Left forelimb (tissue), 1 donor: Measurements from ENCODE around the gene CRELD2.

Experiments used
- DNase-seq: peaks from one replicate; pipeline ENCODE4 v3.0.0-alpha.2; 2018; ENCODE audit warnings: low spot score

CRELD2 gene

GRCh38 chr22:49957826-49958365 lies 39.5 kb downstream of the CRELD2 start:
- no peak for DNase-seq

- DNase-seq: no peak
Measured at GRCh38 chr22:49958366-49958921, 40.0 kb downstream of the CRELD2 start.

GRCh38 chr22:49958931-49959781 lies 40.7 kb downstream of the CRELD2 start:
- no peak for DNase-seq

- no peak for DNase-seq
Measured at GRCh38 chr22:49959782-49960158, 41.3 kb downstream of the CRELD2 start.

- peak; percentile 95 for DNase-seq
Measured at GRCh38 chr22:49960159-49961004, 41.9 kb downstream of the CRELD2 start, which contains the start of gene PIM3. Gene PIM3 (plus strand): TSS chr22:49960772. CDS start chr22:49960948, 176 bp downstream.

GRCh38 chr22:49961005-49961600 lies 42.7 kb downstream of the CRELD2 start:
- peak; percentile 68 for DNase-seq

- DNase-seq: peak; percentile 63
Measured at GRCh38 chr22:49961601-49962011, 43.2 kb downstream of the CRELD2 start.

GRCh38 chr22:49962012-49962750 lies 43.7 kb downstream of the CRELD2 start:
- peak; percentile 87 for DNase-seq

GRCh38 chr22:49962751-49963646 lies 44.6 kb downstream of the CRELD2 start:
- peak; percentile 63 for DNase-seq

- peak; percentile 64 for DNase-seq
Measured at GRCh38 chr22:49963647-49964026, 45.2 kb downstream of the CRELD2 start.

- DNase-seq: peak; percentile 45
Measured at GRCh38 chr22:49964136-49965090, 46.0 kb downstream of the CRELD2 start.

- peak; percentile 60 for DNase-seq
Measured at GRCh38 chr22:49965091-49966040, 46.9 kb downstream of the CRELD2 start.

GRCh38 chr22:49966041-49966773 lies 47.8 kb downstream of the CRELD2 start:
- peak; percentile 62 for DNase-seq

- DNase-seq: peak; percentile 66
Measured at GRCh38 chr22:49966774-49967705, 48.6 kb downstream of the CRELD2 start.

- DNase-seq: peak; percentile 64
Measured at GRCh38 chr22:49967706-49968208, 49.3 kb downstream of the CRELD2 start.
